Mesenchymal stem cell (in vitro differentiated cells and primary cell): ENCODE results near the gene PLA2G2A.

ENCODE experiments used
- DNase-seq: peaks from one replicate; pipeline ENCODE4 v3.0.0-alpha.2; 2013
- H2AFZ ChIP-seq: one replicate; pipeline ENCODE4 v1.6.1; 2013; ENCODE audit warnings: low read depth, mild to moderate bottlenecking, control low read depth, inconsistent platforms, low read length, moderate library complexity
- H2AK5ac ChIP-seq: 2 replicates; pipeline ENCODE4 v1.6.1; 2013; ENCODE audit warnings: low read length, moderate library complexity, mild to moderate bottlenecking, inconsistent platforms; ENCODE audit not compliant: severe bottlenecking
- H2BK120ac ChIP-seq: one replicate; pipeline ENCODE4 v1.6.1; 2013; ENCODE audit warnings: low read depth, mild to moderate bottlenecking, inconsistent platforms, low read length, moderate library complexity
- H2BK12ac ChIP-seq, 2 experiments: one replicate each; pipeline ENCODE4 v1.6.1; 2013; ENCODE audit warnings: inconsistent platforms in 2 of 2, low read length in 2 of 2, mild to moderate bottlenecking in 2 of 2, moderate library complexity in 2 of 2, control low read depth in 1 of 2
- H2BK15ac ChIP-seq: one replicate; pipeline ENCODE4 v1.6.1; 2013; ENCODE audit warnings: mild to moderate bottlenecking, low read depth, inconsistent platforms; ENCODE audit not compliant: poor library complexity, severe bottlenecking
- H2BK5ac ChIP-seq: 2 replicates; pipeline ENCODE4 v1.6.1; 2013; ENCODE audit warnings: low read depth, mild to moderate bottlenecking, low read length, control low read depth, inconsistent platforms; ENCODE audit not compliant: poor library complexity, severe bottlenecking
- H3K14ac ChIP-seq, 2 experiments: one replicate each; pipeline ENCODE4 v1.6.1; 2013; ENCODE audit warnings: inconsistent platforms in 2 of 2, low read length in 2 of 2, control low read depth in 1 of 2, mild to moderate bottlenecking in 1 of 2, moderate library complexity in 1 of 2
- H3K18ac ChIP-seq, 2 experiments: one replicate each; pipeline ENCODE4 v1.6.1; 2013; ENCODE audit warnings: inconsistent platforms in 2 of 2, low read length in 2 of 2, control low read depth in 1 of 2, low read depth in 1 of 2, mild to moderate bottlenecking in 1 of 2
- H3K23ac ChIP-seq, 2 experiments: one replicate each; pipeline ENCODE4 v1.6.1; 2013; ENCODE audit warnings: inconsistent platforms in 2 of 2, low read length in 2 of 2, mild to moderate bottlenecking in 2 of 2, moderate library complexity in 2 of 2, control low read depth in 1 of 2
- H3K27ac ChIP-seq: 2 replicates; pipeline ENCODE4 v1.5.1; 2013; ENCODE audit warnings: mild to moderate bottlenecking, moderate library complexity, low read length, control low read depth, inconsistent platforms; ENCODE audit not compliant: poor library complexity, severe bottlenecking
- H3K27me3 ChIP-seq, 2 experiments: 2 replicates each; pipeline versions ENCODE4 v1.6.1 to v1.7.0; 2013; ENCODE audit warnings: low read length in 2 of 2, mild to moderate bottlenecking in 2 of 2, moderate library complexity in 2 of 2, control low read depth in 1 of 2, inconsistent platforms in 1 of 2; ENCODE audit not compliant: control insufficient read depth in 1 of 2, insufficient read depth in 1 of 2
- H3K36me3 ChIP-seq, 2 experiments: 2 replicates each; pipeline versions ENCODE4 v1.6.1 to v1.7.0; 2013; ENCODE audit warnings: low read length in 2 of 2, control low read depth in 1 of 2, inconsistent platforms in 1 of 2, low read depth in 1 of 2, mild to moderate bottlenecking in 1 of 2; ENCODE audit not compliant: insufficient read depth in 2 of 2, control insufficient read depth in 1 of 2
- H3K4ac ChIP-seq, 2 experiments: one replicate each; pipeline ENCODE4 v1.6.1; 2013; ENCODE audit warnings: inconsistent platforms in 2 of 2, low read length in 2 of 2, mild to moderate bottlenecking in 2 of 2, moderate library complexity in 2 of 2, control low read depth in 1 of 2, low read depth in 1 of 2
- H3K4me1 ChIP-seq: 2 replicates; pipeline ENCODE4 v1.6.1; 2013; ENCODE audit warnings: low read depth, low read length, control low read depth; ENCODE audit not compliant: control insufficient read depth, insufficient read depth
- H3K4me2 ChIP-seq: 2 replicates; pipeline ENCODE4 v1.6.1; 2013; ENCODE audit warnings: low read length, mild to moderate bottlenecking, inconsistent platforms; ENCODE audit not compliant: poor library complexity, severe bottlenecking
- H3K4me3 ChIP-seq, 2 experiments: 2 replicates each; pipeline versions ENCODE4 v1.5.1 to v1.7.0; 2013; ENCODE audit warnings: low read length in 2 of 2, mild to moderate bottlenecking in 2 of 2, control low read depth in 1 of 2, low read depth in 1 of 2; ENCODE audit not compliant: insufficient read depth in 1 of 2
- H3K79me1 ChIP-seq: replicated peaks from 2 replicates; pipeline ENCODE4 v1.6.1; 2013; ENCODE audit warnings: mild to moderate bottlenecking, control low read depth, low read length, inconsistent platforms; ENCODE audit not compliant: poor library complexity, severe bottlenecking
- H3K9ac ChIP-seq: 2 replicates; pipeline ENCODE4 v1.7.0; 2013; ENCODE audit warnings: mild to moderate bottlenecking, low read length, moderate library complexity
- H3K9me3 ChIP-seq: 2 replicates; pipeline ENCODE4 v1.7.0; 2013; ENCODE audit warnings: mild to moderate bottlenecking, low read length; ENCODE audit not compliant: control insufficient read depth
- H4K8ac ChIP-seq: one replicate; pipeline ENCODE4 v1.6.1; 2013; ENCODE audit warnings: inconsistent platforms, mild to moderate bottlenecking, low read length, moderate library complexity
- H4K91ac ChIP-seq: one replicate; pipeline ENCODE4 v1.6.1; 2013; ENCODE audit warnings: mild to moderate bottlenecking, low read length, inconsistent platforms
- WGBS: methylation state at CpG from one replicate; pipeline ENCODE4 v1.1.7; 2013; ENCODE audit warnings: mixed read lengths; 5-methylcytosine and 5-hydroxymethylcytosine counted together

PLA2G2A gene

GRCh38 chr1:19926296-19927129 lies 52.9 kb downstream of the PLA2G2A start:
- Histone ChIP-seq H3K4me3 (no peak overlapping the region), H2BK15ac (no peak overlapping the region), H2BK120ac (no peak overlapping the region), H3K27ac (no peak overlapping the region), H3K4me2 (no peak overlapping the region), H3K4me1 (peaks cover 1% of the 10 kb centered on the region), H3K27me3 (peaks cover 8 to 17% of the 10 kb centered on the region in 2 experiments), H2AK5ac (no peak overlapping the region), H3K9me3 (peaks cover 19% of the 10 kb centered on the region), H4K8ac (no peak overlapping the region), H3K14ac (no peak overlapping the region), H2BK5ac (no peak overlapping the region), H3K36me3 (no peaks in the 10 kb centered on the region), H4K91ac (no peak overlapping the region), H3K9ac (no peak overlapping the region), H3K23ac (no peak overlapping the region), H3K79me1 (no peaks in the 10 kb centered on the region), H3K4ac (no peak overlapping the region), H2BK12ac (no peak overlapping the region), H3K18ac (no peak overlapping the region), H2AFZ (no peak overlapping the region)
- 68% methylated on average over 7 of the region's 8 CpGs for WGBS
- DNase-seq = no peak
